Measurements from ENCODE around the gene PSTPIP1.

Gene PSTPIP1

GRCh38 chr15:77084436-77084835 lies 89.5 kb downstream of the PSTPIP1 start:
- no peaks in the 10 kb centered on the region; the same call in 1 of the 2 replicates for H3K9me3 ChIP-seq (ENCODE audit: insufficient read depth, low read length)
- H3K9ac ChIP-seq (ENCODE audit: insufficient read length, low read depth) = no peak overlapping the region
- no peak overlapping the region for H3K4me3 ChIP-seq (ENCODE audit: insufficient read length, low read depth)
- no peak for DNase-seq (ENCODE audit: low read depth, low spot score)
- H3K36me3 ChIP-seq (ENCODE audit: insufficient read depth, insufficient read length, low read length) = no peaks in the 10 kb centered on the region
- H3K27me3 ChIP-seq (ENCODE audit: insufficient read depth, insufficient read length) = no peaks in the 10 kb centered on the region
- H3K4me1 ChIP-seq (ENCODE audit: insufficient read depth, insufficient read length) = no peaks in the 10 kb centered on the region
- TF ChIP-seq ZNF274 (IDR thresholded peaks at IDR 0.05; ENCODE audit: low read depth, low read length) (no peak), YY1 (IDR thresholded peaks at IDR 0.05; ENCODE audit: insufficient read depth, insufficient read length) (no peak), SUZ12 (IDR thresholded peaks at IDR 0.05; ENCODE audit: extremely low read depth, insufficient read depth, insufficient read length) (no peak)

- H3K9me3 ChIP-seq (ENCODE audit: insufficient read depth, low read length) = no peaks in the 10 kb centered on the region; the same call in 1 of the 2 replicates
- DNase-seq (ENCODE audit: low read depth, low spot score) = no peak
- no peak overlapping the region for H3K4me3 ChIP-seq (ENCODE audit: insufficient read length, low read depth)
- no peaks in the 10 kb centered on the region for H3K27me3 ChIP-seq (ENCODE audit: insufficient read depth, insufficient read length)
- no peak overlapping the region for H3K9ac ChIP-seq (ENCODE audit: insufficient read length, low read depth)
- H3K4me1 ChIP-seq (ENCODE audit: insufficient read depth, insufficient read length) = no peaks in the 10 kb centered on the region
- TF ChIP-seq YY1 (IDR thresholded peaks at IDR 0.05; ENCODE audit: insufficient read depth, insufficient read length) = no peak
- no peak for TF ChIP-seq ZNF274 (IDR thresholded peaks at IDR 0.05; ENCODE audit: low read depth, low read length)
- TF ChIP-seq SUZ12 (IDR thresholded peaks at IDR 0.05; ENCODE audit: extremely low read depth, insufficient read depth, insufficient read length) = no peak
- no peaks in the 10 kb centered on the region for H3K36me3 ChIP-seq (ENCODE audit: insufficient read depth, insufficient read length, low read length)
These were observed 90.4 kb downstream of the PSTPIP1 start for GRCh38 chr15:77085297-77085696.

Data from NT2/D1 (cell line).